GM19328 (cell line): ENCODE measurements around the gene ARCN1.

Experiments used
- ATAC-seq: cut with Tn5 transposase; IDR thresholded peaks from one replicate; pipeline ENCODE4 v1.9.1; 2021; ENCODE audit warnings: mild to moderate bottlenecking, moderate library complexity; ENCODE audit not compliant: unreplicated experiment

The ARCN1 gene

DNA sequence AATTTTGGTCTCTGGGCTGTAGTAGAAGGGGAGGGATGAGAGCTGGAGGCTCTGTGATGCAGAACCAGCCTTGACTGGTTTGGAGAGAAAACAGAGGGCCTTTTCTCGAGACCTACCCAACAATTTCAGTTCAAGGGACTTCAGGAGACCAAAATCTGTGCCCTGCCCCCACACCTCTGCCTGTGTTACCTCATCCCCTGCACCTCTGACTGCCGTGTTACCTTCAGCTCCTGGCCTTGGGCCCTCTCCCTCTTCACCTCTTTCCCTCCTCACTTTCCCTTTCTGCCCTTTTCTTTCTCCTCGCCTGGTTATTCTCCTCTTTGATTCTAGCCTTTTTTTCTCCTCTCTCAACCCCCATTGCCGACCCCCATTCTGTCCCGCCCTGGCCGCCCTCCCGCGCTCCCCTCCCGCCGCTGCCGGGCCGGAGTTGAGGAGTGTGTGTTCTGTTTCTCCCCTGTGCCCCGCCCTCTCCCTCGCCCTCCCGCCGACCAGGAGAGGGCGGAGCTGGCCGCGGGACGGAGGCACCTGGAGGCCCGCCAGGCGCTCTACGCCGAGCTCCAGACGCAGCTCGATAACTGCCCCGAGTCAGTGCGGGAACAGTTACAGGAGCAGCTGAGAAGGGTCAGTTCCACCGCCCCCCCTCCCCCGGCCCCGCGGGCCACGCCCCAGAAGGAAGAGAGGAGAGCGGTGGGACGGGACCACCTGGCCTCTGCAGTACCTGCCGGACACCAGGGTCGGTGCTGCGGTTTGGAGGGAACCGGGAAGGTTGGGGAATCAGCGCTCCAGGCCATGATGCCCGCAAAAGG lies 62.4 kb downstream of the ARCN1 start:
- ATAC-seq = no peak

DNA sequence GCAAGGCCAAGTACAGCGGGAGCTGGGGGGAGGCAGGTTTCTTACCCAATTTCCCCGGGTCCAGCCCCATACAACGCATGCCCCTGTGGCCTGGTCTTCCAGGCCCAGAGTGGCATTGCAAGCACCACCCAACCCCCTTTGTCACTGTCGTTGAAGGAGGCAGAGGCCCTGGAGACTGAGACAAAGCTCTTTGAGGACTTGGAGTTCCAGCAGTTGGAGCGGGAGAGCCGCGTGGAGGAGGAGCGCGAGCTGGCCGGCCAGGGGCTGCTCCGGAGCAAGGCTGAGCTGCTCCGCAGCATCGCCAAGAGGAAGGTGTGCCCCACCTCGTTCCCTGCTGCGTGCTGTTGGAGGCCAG lies 63.0 kb downstream of the ARCN1 start:
- ATAC-seq = no peak

DNA sequence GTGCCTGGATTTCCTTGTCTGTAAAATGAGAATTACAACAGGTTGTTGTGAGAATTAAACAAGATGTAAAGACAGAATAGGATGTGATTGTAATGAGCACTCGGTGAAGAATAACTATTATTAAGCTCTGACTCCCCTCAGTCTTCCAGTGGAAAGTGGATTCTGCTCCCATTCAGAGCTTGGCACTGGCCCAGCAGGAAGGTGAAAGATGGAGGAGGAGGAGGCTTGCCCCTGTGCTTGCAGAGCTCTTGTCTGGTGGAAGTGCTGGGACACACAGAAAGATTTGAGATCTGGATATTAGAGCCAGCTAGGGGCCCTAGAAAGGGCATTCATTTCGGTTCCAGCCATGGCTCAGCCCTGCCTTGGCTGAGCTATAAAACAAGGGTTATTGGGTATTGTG lies 63.4 kb downstream of the ARCN1 start:
- no peak for ATAC-seq

DNA sequence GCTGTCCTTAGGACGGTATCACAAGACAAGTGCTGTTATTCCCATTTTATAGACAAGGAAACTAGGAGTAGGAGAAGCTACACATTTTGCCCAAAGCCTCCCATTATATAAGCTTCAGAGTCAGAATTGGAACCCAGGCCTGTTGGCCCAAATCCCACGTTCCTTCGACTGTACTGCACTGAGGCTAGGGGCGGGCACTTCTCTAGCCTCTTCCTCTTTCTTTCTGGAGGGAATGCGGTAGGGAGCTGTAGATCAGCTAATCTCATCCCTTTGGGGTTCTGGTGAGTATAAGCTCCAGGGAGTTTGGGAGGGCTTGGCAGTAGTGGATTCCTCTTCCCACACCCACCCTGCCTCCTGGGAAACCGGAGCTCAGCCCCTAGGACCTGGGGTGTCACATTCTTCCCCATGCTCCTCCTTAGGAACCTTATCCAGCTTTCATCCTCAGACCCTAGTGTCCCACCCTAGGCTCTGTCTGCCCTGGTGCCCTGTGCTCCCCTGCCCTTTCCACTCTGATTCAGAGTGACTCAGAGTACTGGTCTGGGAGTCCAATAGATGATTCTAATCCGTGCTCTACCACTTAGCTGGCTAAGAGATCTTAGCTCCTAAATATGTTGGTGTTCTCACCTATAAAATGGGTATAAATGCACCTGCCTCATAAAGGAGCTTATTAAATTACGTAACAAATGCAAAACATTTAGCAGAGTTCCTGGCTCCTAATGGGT lies 64.5 kb downstream of the ARCN1 start:
- no peak for ATAC-seq

DNA sequence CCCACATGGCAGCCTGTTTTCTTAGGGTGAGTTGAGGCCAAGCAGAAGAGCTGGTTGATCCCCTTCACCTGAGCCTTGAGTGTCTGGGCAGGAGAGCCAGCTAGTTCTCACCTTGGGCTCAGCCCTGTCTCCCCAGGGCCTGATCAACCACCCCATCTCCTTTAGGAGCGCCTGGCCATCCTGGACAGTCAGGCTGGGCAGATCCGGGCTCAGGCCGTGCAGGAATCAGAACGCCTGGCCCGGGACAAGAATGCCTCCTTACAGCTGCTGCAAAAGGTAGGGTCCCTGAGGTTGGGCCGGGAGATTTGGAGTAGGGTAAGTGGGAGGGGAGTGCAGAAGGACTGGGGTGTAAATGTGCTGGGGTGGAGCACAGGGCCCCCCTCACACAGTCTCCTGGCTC lies 66.5 kb downstream of the ARCN1 start:
- ATAC-seq = no peak

DNA sequence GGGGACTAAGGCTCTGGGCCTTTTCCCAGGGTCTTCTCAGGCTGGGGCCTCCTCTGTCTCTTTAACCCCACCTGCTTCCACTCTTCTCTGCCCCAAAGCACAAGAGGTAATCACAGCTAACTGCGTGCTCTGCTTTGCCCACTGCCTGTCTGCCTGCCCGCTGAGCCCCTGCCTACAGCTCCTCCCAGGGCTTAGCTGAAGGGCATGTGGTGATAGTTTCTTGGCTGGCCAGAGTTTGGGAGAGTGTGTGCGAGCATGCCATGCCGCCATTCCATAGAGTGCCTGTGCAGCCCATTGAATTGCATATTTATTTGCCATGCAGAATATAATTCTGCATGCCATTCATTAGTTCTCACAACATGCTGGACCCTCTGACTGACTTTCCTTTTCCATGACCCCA lies 67.7 kb downstream of the ARCN1 start:
- no peak for ATAC-seq

DNA sequence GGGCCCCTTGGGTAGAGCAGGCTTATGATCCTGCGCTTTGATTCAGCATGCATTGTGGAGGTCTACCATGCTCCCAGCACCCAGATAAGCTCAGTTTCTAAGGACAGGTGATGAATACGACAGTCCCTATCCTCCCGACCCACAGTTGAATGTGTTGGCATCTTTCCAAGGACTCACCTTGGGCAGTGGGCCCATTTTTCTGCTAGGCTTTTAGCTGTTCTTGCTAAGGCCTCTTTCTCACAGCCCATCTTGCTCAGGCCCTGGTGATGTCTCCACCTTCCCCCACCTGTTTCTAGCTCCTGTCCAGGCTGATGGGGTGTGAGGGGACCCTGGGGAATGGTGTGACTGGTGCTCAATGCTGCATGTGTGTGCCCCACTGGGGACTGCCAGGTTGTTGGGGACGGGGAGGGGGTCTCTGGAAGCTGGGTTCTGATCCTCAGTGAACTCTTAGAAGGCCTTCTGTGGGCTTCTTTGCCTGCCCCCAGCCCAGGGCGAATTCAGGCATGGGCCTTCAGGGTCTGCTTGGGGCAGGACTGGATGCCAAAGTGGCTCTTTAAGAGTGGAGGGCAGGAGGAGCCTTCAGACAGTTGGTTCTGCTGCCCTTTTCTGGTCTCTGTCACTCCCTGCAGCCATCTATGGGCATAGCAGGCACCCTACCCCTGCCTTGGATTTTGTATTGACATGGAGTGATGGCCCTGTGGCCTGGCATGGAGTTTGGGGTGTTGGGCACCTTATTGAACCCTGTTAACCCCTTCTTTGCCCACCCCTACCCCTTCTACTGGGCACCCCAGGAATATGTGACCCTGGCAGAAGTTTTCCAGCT lies 68.3 kb downstream of the ARCN1 start:
- ATAC-seq = no peak

DNA sequence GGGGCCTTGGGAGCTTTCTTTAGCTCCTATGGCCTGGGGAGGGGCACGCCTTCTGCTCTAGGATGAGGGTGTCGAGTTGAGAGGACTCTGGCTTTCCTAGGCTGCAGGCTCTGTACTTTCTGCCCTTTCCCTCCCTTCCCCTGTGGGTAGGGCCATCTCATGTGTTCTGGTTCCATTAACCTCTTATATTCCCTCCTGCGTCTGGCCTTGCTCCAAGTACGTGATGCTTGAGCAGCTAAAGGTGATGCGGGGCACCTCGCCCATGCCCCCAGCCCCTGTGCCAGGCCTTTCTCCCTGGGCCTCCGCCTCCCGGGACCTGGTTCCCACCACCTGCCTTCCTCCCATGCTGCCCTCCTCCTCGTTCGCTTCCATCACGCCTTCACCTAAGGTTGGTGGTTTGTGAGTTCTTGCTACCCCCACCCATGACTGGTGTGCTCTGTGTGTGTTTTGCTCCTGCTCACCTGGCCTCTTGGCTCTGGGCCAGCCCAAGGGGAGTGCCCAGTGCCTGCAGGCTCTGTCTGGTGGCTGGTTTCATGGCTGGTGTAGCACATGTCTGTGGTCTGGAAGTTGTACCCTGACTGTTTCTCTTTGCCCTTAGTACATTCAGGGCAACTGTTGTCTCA lies 69.3 kb downstream of the ARCN1 start:
- no peak for ATAC-seq

DNA sequence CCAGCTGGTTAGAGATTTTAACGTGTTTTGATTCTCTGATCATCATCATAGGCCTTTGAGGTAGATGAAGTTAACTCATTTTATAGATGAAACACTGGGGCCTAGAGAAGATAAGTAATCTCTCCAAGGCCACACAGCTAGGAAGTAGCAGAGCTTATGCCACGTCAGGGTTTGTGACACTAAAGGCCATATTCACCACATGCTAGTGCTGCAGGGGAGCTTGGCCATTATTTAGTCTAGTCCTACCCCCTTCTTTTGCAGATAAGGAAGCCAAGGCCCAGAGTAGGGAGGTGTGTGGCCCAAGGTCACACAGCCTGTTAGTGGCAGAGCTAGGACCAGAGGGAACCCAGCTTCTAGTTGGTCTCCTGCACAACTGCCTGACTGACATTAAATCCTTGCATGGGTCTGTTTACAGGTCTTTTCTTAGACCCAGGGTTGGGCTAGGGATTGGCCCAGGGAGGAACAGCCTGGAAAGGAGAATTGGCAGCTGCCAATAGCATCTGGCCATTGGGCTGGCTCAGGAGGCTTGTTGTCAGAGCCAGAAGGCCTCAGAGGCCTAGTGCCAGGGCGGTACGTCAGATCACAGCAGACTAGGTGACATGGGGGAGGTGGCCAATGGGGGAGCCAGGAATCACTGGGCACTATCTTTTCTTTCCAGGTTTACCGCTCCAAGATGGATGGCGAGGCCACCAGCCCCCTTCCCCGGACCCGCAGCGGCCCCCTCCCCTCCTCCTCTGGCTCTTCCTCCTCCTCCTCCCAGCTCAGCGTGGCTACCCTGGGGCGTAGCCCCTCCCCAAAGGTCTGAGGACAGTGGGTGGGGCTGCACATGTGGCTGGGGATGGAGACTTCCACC lies 71.2 kb downstream of the ARCN1 start:
- no peak for ATAC-seq

DNA sequence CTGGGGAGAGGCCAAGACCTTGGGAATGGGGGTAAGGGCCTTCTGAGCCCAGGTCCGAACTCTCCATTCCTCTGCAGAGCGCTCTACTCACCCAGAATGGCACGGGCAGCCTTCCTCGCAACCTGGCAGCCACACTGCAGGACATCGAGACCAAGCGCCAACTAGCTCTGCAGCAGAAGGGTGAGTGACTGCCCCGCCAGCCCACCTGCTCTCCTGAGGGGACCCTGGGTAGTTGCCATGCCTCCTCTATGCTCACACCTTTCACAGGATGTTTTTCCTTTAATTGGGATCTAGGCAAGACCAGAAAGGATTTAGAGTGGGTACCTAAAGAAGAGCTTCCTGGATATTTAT lies 71.8 kb downstream of the ARCN1 start:
- ATAC-seq = no peak

DNA sequence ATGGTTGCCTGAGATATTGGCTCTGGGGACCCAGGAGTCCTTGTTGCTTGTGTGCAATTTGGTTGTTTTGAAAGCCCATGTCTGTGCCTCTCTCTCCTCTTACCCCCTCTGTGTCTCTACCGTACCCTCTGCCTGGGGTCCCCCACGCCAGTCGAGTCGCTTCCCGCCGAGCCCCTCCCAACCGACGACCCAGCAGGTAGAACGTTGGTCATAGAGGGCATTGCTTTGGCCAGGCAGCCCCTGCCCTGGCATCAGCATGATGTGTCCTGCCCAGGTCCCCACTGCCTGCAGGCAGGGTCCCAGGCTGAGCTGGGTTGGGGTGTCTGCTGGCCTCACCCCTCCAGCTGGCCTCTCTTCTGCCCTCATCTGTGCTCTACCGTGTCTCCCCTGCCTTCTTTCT lies 72.3 kb downstream of the ARCN1 start:
- no peak for ATAC-seq

DNA sequence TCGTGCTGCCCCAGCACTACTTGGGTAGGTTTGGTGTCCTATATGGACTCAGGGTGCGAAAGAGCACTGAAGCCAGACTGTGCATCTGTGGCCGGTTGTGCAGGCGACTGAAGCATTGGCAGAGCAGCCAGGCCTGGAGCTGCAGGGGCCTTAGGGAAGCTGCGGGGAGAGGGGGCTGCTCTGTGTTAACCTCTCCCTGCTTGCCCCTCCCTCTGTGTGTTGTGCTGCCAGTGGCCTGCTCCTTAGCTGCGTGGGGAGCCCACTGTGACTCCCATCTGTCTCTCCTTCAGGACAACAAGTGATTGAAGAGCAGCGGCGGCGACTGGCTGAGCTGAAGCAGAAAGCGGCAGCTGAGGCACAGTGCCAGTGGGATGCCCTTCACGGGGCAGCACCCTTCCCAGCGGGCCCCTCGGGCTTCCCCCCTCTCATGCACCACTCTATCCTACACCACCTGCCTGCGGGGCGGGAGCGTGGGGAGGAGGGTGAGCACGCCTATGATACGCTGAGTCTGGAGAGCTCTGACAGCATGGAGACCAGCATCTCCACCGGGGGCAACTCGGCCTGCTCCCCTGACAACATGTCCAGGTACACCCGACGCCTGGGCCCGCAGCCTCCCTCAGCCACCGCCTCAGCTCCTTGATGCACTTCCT lies 73.0 kb downstream of the ARCN1 start:
- ATAC-seq = no peak

DNA sequence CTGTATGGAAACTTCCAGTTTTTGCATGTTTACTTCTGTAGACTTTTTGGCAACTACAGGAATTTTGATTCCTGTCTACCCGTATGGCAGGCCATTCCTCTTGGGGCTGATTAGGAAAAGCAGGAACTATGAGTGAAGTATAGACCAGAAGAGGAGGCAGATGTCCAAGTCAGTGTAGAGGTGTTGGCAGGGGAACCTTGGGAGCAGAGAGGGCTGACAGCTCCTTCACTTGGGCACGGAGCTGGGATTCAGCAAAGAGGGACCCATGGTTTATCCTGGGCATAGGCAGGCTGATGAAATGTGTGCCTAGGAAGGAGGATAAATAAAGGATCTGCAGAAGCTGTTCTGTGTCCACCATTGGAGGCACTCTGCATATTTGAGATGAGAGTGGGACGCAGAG lies 74.2 kb downstream of the ARCN1 start:
- ATAC-seq = no peak

DNA sequence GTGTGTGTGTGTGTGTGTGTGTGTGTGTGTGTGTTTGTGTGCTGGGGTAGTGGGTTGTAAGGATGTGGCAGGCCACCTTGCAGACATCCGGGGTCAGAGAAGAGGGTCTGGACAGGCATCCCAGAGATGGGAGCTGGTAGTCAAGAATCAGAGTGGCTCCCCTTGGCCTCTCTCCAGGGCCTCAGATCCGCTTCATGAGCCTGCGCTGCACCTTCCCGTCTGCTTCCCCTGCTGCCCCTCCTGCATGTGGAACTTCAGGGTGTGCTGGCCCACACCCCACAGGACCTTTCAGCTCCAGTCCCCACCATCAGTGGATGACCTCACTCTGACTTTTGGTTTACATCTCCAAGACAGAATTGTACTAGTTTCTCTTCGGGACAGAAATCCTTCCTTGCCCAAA lies 76.1 kb downstream of the ARCN1 start:
- ATAC-seq = no peak

DNA sequence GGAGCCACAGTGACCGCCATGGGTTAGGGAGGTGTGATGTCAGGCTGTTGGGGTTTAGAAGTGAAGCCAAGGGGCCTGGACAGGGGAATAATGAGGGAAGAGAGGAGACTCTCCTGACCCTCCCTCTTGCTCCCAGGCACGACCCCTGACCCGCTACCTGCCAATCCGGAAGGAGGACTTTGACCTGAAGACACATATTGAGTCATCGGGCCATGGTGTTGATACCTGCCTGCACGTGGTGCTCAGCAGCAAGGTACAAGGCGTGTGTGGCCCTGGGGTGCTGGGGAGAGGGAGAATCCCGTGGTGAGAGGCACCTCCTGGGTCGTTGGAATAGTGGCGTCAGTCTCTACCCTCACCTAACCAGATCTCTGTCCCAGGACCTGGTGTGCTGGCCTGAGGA lies 77.7 kb downstream of the ARCN1 start:
- no peak for ATAC-seq

DNA sequence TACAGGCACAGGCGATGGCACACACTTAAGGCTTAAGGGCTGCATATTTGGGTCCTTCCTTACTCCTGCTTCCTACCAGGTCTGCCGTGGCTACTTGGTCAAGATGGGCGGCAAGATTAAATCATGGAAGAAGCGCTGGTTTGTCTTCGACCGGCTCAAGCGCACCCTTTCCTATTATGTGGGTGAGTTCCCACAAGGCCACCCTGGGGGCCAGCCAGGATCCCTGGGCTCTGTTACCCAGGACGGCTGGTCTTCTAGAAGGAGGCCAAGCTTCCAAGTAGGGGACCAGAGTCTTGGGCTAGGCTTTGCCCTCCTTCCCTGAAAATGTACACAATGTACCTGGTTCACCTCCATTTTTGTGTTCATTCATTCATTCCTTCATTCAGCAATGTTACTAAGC lies 78.2 kb downstream of the ARCN1 start:
- ATAC-seq = no peak

DNA sequence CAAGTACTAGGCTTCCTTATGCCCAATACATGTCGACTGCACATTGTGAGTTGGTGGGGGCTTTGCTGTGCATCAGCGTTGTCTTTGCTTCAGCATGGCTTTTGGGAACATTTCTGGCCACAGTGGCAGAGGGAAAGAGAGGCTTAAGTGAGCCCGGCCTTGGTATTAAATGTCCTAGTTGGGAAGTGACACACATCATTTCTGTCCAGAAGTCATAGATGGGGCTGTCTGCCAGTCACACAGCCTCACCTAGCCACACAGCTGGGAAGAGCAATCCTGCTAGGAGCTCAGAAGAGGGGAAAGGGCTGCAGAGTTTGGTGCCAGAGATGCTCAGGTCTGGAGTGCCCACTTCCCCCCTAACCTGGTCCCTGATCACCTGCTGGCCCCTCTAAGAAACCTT lies 79.6 kb downstream of the ARCN1 start:
- ATAC-seq = no peak
